Fibroblast of villous mesenchyme (primary cell): ENCODE measurements around the gene RALGPS1. TPM values are rescaled to one million over a fixed set of nuclear protein-coding genes. Genes with fewer than 3 reads are reported as not detected.

ENCODE experiments used
- DNase-seq: peaks from one replicate; pipeline ENCODE4 v3.0.0-alpha.2; 2010; ENCODE audit warnings: low read depth
- H3K4me3 ChIP-seq: 2 replicates; pipeline ENCODE4 v1.5.1; 2011; ENCODE audit warnings: low read depth, mild to moderate bottlenecking, low read length
- total RNA-seq: library from RNA; depleted of rRNA; stranded (reverse); fragments of >200 nt; gene quantifications from 2 replicates; pipeline ENCODE4 v1.2.3, GENCODE V29; 2012
- TF ChIP-seq, protein P1 (sequence below): IDR thresholded peaks from 2 replicates; pipeline ENCODE4 v1.5.1; 2012; ENCODE audit warnings: low read depth, mild to moderate bottlenecking, low read length; ENCODE audit not compliant: insufficient read depth

Gene RALGPS1
- total RNA-seq, 1 donor, result 2.6 TPM

DNA sequence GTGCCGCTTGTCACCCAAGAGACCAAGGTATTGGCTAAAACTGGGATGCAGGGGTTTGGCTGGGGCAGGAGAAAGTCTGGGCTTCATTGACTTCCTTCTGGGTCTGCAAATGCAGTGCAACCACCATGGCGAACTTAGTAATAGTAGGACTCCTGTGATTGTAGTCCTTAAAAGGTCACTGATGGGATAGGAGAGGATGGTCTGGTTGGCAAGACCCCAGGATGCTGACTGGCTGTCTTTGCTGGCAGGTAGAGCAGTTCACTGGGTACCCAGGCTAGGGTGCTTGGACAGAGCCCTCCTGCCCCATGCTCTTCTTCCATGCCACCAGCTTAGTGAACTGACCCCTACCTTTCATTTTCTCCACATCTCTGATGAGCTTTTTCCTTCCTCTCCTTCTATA lies 170.6 kb downstream of the RALGPS1 start:
- no peak overlapping the region for H3K4me3 ChIP-seq
- TF ChIP-seq, protein P1, sequence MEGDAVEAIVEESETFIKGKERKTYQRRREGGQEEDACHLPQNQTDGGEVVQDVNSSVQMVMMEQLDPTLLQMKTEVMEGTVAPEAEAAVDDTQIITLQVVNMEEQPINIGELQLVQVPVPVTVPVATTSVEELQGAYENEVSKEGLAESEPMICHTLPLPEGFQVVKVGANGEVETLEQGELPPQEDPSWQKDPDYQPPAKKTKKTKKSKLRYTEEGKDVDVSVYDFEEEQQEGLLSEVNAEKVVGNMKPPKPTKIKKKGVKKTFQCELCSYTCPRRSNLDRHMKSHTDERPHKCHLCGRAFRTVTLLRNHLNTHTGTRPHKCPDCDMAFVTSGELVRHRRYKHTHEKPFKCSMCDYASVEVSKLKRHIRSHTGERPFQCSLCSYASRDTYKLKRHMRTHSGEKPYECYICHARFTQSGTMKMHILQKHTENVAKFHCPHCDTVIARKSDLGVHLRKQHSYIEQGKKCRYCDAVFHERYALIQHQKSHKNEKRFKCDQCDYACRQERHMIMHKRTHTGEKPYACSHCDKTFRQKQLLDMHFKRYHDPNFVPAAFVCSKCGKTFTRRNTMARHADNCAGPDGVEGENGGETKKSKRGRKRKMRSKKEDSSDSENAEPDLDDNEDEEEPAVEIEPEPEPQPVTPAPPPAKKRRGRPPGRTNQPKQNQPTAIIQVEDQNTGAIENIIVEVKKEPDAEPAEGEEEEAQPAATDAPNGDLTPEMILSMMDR, result no peak
- DNase-seq, result no peak

DNA sequence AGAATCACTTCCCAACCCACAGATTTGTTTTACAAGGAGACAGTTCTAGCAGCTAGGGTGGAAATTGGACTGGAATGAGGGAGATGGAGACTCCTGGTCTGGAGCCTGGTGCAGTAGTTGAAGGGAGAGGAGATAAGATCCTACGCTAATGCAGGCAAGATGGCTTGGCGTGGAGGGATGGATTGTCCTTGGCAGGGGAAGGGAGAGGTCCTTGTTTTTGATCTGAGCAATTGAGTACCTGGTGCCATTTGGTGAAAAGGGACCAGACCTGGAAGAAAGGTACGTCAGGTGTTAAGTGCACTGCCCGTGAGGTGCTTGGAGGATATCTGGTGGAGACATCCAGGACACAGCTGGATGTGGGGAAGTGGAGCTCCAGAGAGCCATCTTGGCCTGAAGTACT lies 172.2 kb downstream of the RALGPS1 start:
- TF ChIP-seq, protein P1, result no peak
- no peak for DNase-seq
- H3K4me3 ChIP-seq, result no peak overlapping the region

DNA sequence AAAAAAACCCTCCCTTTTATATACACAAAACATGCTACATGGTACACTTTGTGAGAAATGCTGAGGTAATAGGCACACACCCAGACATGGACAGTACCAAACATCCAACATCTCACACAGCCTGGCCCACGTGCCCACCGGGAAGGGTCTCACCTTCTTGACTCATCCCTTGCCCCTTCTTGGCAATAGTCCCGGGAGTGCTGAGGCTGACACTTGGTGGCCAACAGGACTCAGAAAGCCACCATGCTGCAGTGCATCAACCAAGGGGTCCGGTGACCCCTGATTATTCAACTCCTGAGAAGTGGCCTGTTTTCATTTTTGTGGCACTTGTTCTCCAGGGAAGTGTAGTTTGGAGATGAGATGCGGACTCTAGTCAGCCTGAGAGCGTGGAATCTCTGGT lies 172.8 kb downstream of the RALGPS1 start:
- no peak for DNase-seq
- TF ChIP-seq, protein P1, result no peak
- no peak overlapping the region for H3K4me3 ChIP-seq

DNA sequence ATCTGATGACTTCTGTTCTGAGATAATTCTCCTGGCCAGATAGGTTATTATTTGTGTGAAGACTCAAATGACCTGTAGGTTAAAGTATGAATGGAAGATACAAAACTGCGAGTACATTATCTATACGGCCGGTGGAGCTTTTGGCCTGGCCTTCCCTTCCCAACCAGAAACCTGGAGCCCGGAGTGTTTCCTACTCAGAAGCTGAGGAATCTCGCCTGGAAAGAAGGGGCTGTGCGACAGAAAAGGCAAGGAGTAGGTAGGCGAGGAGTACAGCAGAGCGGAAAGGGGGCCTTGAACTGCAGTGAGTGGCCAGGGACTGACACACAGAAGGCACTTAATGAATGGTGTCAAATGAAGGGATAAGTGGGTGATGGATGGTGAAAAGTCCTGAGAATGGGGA lies 173.3 kb downstream of the RALGPS1 start:
- no peak overlapping the region for H3K4me3 ChIP-seq
- no peak for DNase-seq
- TF ChIP-seq, protein P1, result no peak

DNA sequence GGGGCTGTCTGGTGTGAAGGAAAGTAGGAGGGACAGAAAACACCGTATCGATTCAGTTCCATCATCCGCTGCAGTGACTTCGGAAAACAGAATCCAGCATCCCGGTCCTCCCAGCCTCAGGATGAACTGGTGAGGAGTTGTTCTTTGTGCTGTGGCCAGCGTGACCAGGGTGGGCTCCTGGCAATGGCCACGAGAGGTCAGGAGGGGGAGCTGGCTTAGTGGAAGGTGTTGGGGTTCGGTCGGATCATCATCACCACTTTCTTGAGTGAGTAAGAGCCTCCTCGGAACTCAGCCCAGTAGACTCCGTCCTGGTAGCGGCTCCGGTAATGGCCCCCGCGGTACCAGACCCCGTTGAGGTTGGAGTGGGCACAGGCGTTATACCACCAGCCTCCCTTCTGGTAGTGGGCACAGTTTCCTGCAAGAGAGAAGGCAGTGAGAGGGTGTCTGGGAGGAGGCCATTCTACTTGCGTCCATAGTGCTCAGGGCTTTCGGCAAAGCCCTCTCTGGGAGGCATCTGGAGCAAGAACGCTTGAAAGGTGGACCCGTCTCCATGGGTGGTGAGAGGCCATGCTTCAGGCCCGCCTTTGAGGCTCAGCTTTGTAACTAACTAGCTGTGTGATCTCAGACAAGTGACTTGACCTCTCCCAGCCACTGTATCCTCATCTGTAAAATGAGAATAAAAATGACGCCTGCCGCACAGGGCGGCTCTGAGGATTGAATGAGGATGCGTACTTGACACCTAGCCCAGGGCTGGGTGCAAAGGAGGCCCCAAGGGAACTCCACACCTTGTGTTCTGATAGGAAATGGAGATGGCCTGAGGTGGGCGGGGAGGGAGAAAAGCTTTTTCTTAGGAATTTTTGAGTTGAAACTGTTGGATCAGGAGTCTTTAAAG lies 174.4 kb downstream of the RALGPS1 start:
- H3K4me3 ChIP-seq, result no peak overlapping the region
- TF ChIP-seq, protein P1, result no peak
- DNase-seq, result no peak

DNA sequence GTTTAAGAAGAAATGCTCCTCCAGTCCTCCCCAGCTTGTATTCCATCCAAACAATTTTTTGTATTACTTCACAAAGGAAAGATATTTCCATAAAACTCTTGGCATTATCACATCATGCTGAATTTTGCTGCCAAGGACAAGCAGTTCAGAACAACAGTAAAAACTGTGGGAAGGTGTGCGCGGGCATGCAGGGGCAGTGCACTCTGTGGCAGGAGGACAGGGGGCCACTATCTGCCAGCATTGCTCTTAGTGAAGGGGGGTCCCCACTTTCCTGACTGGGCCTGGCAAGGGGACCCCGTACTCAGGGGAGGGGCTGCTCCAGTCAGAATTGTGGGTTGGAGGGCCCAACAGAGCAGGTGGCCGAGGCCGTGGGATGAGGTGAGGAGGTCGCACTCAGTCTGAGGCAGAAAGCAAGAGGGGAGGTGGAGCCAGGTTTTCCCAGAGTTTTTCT lies 175.1 kb downstream of the RALGPS1 start:
- TF ChIP-seq, protein P1, result no peak
- no peak overlapping the region for H3K4me3 ChIP-seq
- no peak for DNase-seq
